IMR-90 (cell line): Measurements from ENCODE around the gene SLC34A3.

Experiments used
- BHLHE40 ChIP-seq: fragments of 150-350 bp; IDR thresholded peaks from 2 replicates; pipeline ENCODE4 v1.6.1; 2016; ENCODE audit warnings: mild to moderate bottlenecking, low read depth, low read length
- CTCF ChIP-seq: conservative IDR thresholded peaks from 2 replicates; pipeline ENCODE4 v1.5.1; 2012; ENCODE audit warnings: mild to moderate bottlenecking, low read depth, low read length, improper control_type of control experiment
- ELK1 ChIP-seq: fragments of 150-350 bp; IDR thresholded peaks from 2 replicates; pipeline ENCODE4 v1.6.1; 2016; ENCODE audit warnings: low read depth, mild to moderate bottlenecking, low read length, moderate library complexity, borderline replicate concordance
- MAFK ChIP-seq: IDR thresholded peaks from 2 replicates; pipeline ENCODE4 v1.6.1; 2012; ENCODE audit warnings: low read depth, low read length, improper control_type of control experiment
- MAZ ChIP-seq: IDR thresholded peaks from 2 replicates; pipeline ENCODE4 v1.6.1; 2012; ENCODE audit warnings: low read depth, mild to moderate bottlenecking, low read length, improper control_type of control experiment, moderate library complexity, borderline replicate concordance
- MXI1 ChIP-seq: IDR thresholded peaks from 2 replicates; pipeline ENCODE4 v1.6.1; 2012; ENCODE audit warnings: low read depth, mild to moderate bottlenecking, low read length, moderate library complexity, borderline replicate concordance
- NFE2L2 ChIP-seq: fragments of 150-350 bp; IDR thresholded peaks from 2 replicates; pipeline ENCODE4 v1.6.1; 2016; ENCODE audit warnings: low read depth, mild to moderate bottlenecking, low read length
- POLR2A ChIP-seq: IDR thresholded peaks from 2 replicates; pipeline ENCODE4 v1.6.1; 2012; ENCODE audit warnings: mild to moderate bottlenecking, low read depth, low read length
- RAD21 ChIP-seq: IDR thresholded peaks from 2 replicates; pipeline ENCODE4 v1.6.1; 2012; ENCODE audit warnings: low read length, improper control_type of control experiment
- RCOR1 ChIP-seq: IDR thresholded peaks from 2 replicates; pipeline ENCODE4 v1.6.1; 2012; ENCODE audit warnings: mild to moderate bottlenecking, low read length, improper control_type of control experiment; ENCODE audit not compliant: insufficient replicate concordance
- RFX5 ChIP-seq: IDR thresholded peaks from 2 replicates; pipeline ENCODE4 v1.8.0; 2012; ENCODE audit warnings: low read depth, mild to moderate bottlenecking, low read length, moderate library complexity
- SMC3 ChIP-seq: fragments of 150-350 bp; IDR thresholded peaks from 2 replicates; pipeline ENCODE4 v1.6.1; 2016; ENCODE audit warnings: low read depth, mild to moderate bottlenecking, antibody characterized with exemption, low read length, moderate library complexity
- TF ChIP-seq, protein P1 (sequence below): fragments of 150-350 bp; IDR thresholded peaks from 2 replicates; pipeline ENCODE4 v1.6.1; 2017; ENCODE audit warnings: mild to moderate bottlenecking, antibody characterized with exemption, low read length, low read depth

- TF ChIP-seq POLR2A (no peak), CTCF (no peak), MAFK (no peak), RAD21 (no peak), NFE2L2 (no peak), SMC3 (no peak), MXI1 (no peak), RFX5 (no peak), MAZ (no peak), RCOR1 (no peak), BHLHE40 (no peak), ELK1 (no peak)
- TF ChIP-seq, protein P1, sequence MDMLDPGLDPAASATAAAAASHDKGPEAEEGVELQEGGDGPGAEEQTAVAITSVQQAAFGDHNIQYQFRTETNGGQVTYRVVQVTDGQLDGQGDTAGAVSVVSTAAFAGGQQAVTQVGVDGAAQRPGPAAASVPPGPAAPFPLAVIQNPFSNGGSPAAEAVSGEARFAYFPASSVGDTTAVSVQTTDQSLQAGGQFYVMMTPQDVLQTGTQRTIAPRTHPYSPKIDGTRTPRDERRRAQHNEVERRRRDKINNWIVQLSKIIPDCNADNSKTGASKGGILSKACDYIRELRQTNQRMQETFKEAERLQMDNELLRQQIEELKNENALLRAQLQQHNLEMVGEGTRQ = no peak
These were observed 26.2 kb downstream of the SLC34A3 start for GRCh38 chr9:137256856-137257255.
